ENCODE data around the gene RSBN1.

Gene RSBN1

GRCh38 chr1:113811888-113812660, at the start of gene RSBN1 (continued):
- no peak for TF ChIP-seq ZNF560 (tag by site-specific recombination; IDR thresholded peaks at IDR 0.05; ENCODE audit: borderline replicate concordance)

DNA sequence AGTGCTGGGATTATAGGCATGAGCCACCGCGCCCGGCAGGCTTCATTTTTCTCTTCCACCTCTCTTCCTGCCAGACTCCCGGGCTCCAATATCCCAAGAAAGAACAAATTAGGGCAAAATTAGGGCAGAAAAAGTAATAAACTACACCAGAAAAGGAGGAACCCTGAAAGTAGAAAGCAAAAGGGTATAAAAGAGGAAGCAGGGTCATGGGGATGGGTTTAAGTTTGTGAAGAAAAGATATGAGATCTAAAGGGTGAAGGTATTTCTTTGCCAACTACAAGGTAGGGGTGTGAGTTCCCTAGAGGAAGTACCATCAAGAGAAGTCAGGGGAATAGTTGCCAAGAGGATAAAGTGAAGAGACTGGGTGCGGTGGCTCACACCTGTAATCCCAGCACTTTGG, 49.4 kb upstream of the RSBN1 start:
- no peaks in the 10 kb centered on the region for H3K9me3 ChIP-seq (ENCODE audit: control insufficient read depth, insufficient read depth, low read depth, low read length)
- no peaks in the 10 kb centered on the region for H3K4me1 ChIP-seq (ENCODE audit: control insufficient read depth, insufficient read depth, low read length)
- no peak overlapping the region for H3K4me3 ChIP-seq (ENCODE audit: low read depth, low read length)
- POLR2A ChIA-PET = no interaction called here
- no peak for TF ChIP-seq ZBTB7A (tag by site-specific recombination; IDR thresholded peaks at IDR 0.05; ENCODE audit: low read depth)
- no peak for TF ChIP-seq GFI1B (tag by site-specific recombination; IDR thresholded peaks at IDR 0.05)
- TF ChIP-seq, protein P1, sequence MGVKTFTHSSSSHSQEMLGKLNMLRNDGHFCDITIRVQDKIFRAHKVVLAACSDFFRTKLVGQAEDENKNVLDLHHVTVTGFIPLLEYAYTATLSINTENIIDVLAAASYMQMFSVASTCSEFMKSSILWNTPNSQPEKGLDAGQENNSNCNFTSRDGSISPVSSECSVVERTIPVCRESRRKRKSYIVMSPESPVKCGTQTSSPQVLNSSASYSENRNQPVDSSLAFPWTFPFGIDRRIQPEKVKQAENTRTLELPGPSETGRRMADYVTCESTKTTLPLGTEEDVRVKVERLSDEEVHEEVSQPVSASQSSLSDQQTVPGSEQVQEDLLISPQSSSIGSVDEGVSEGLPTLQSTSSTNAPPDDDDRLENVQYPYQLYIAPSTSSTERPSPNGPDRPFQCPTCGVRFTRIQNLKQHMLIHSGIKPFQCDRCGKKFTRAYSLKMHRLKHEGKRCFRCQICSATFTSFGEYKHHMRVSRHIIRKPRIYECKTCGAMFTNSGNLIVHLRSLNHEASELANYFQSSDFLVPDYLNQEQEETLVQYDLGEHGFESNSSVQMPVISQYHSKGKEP (tag by site-specific recombination; IDR thresholded peaks at IDR 0.05) = no peak
- TF ChIP-seq ZNF211 (tag by site-specific recombination; IDR thresholded peaks at IDR 0.05; ENCODE audit: low read depth) = no peak
- TF ChIP-seq KLF8 (tag by site-specific recombination; IDR thresholded peaks at IDR 0.05) = no peak
- no peaks in the 10 kb centered on the region for H3K36me3 ChIP-seq (ENCODE audit: control insufficient read depth in 2 of 2, insufficient read depth in 1 of 2, low read length in 2 of 2)
- CTCF ChIA-PET = interaction anchor here (0.6 to 1.7 kb wide), 2 partner anchors 26 to 144 kb away, joined by 3 to 5 read pairs; no protein-coding TSS in a partner anchor
- no peak overlapping the region for H3K27ac ChIP-seq (ENCODE audit: extremely low read depth, low read depth, low read length)

- no peaks in the 10 kb centered on the region for H3K4me1 ChIP-seq (ENCODE audit: control insufficient read depth, insufficient read depth, low read length)
- no peak overlapping the region for H3K4me3 ChIP-seq (ENCODE audit: low read depth, low read length)
- ChIA-PET POLR2A (no interaction called here), CTCF (interaction anchor here (0.7 to 1.3 kb wide), 2 partner anchors 26 to 296 kb away, joined by 3 read pairs; no protein-coding TSS in a partner anchor)
- H3K36me3 ChIP-seq (ENCODE audit: control insufficient read depth in 2 of 2, insufficient read depth in 1 of 2, low read length in 2 of 2) = no peaks in the 10 kb centered on the region
- no peaks in the 10 kb centered on the region for H3K9me3 ChIP-seq (ENCODE audit: control insufficient read depth, insufficient read depth, low read depth, low read length)
- H3K27ac ChIP-seq (ENCODE audit: extremely low read depth, low read depth, low read length) = no peak overlapping the region
- TF ChIP-seq SALL2 (tag by site-specific recombination; IDR thresholded peaks at IDR 0.05; ENCODE audit: borderline replicate concordance) (no peak), ZFP3 (tag by site-specific recombination; IDR thresholded peaks at IDR 0.05; ENCODE audit: low read depth) (no peak), ZNF558 (tag by site-specific recombination; IDR thresholded peaks at IDR 0.05) (no peak), GLIS1 (tag by site-specific recombination; IDR thresholded peaks at IDR 0.05) (no peak), ZNF426 (tag by site-specific recombination; IDR thresholded peaks at IDR 0.05) (no peak), INSM2 (tag by site-specific recombination; IDR thresholded peaks at IDR 0.05) (no peak), ZNF132 (tag by site-specific recombination; IDR thresholded peaks at IDR 0.05; ENCODE audit: borderline replicate concordance) (no peak), ZNF549 (tag by site-specific recombination; IDR thresholded peaks at IDR 0.05) (no peak), ZNF792 (tag by site-specific recombination; IDR thresholded peaks at IDR 0.05) (no peak), ZNF670 (tag by site-specific recombination; IDR thresholded peaks at IDR 0.05; ENCODE audit: low read depth) (no peak), ZNF664 (tag by site-specific recombination; IDR thresholded peaks at IDR 0.05) (no peak), ZNF16 (tag by site-specific recombination; IDR thresholded peaks at IDR 0.05; ENCODE audit: low read depth) (no peak), ZFP37 (tag by site-specific recombination; IDR thresholded peaks at IDR 0.05) (no peak), ZNF777 (tag by site-specific recombination; IDR thresholded peaks at IDR 0.05; ENCODE audit: borderline replicate concordance) (no peak), ZNF280D (tag by site-specific recombination; IDR thresholded peaks at IDR 0.05) (no peak)
- TF ChIP-seq, protein P2, sequence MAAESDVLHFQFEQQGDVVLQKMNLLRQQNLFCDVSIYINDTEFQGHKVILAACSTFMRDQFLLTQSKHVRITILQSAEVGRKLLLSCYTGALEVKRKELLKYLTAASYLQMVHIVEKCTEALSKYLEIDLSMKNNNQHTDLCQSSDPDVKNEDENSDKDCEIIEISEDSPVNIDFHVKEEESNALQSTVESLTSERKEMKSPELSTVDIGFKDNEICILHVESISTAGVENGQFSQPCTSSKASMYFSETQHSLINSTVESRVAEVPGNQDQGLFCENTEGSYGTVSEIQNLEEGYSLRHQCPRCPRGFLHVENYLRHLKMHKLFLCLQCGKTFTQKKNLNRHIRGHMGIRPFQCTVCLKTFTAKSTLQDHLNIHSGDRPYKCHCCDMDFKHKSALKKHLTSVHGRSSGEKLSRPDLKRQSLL (tag by site-specific recombination; IDR thresholded peaks at IDR 0.05) = no peak
- TF ChIP-seq, protein P1 (tag by site-specific recombination; IDR thresholded peaks at IDR 0.05) = no peak
These were observed 48.6 kb upstream of the RSBN1 start for GRCh38 chr1:113860891-113861290.

All from HEK293 (cell line).